Cardiac muscle cell (in vitro differentiated cells and primary cell): ENCODE measurements around the gene KCNK4. TPM values are rescaled to one million over a fixed set of nuclear protein-coding genes. Genes with fewer than 3 reads are reported as not detected.
A peak's percentile ranks its signal among the peaks of the same experiment; 100 is the strongest.

ENCODE experiments used
- DNase-seq, 2 donors: peaks; one replicate each; pipeline versions ENCODE4 v3.0.0 to v3.0.0-alpha.2; 2010 to 2017; ENCODE audit warnings: low read depth in 1 of 2, low spot score in 1 of 2
- H3K27ac ChIP-seq: fragments of 200-600 bp; sonication (generic); 2 replicates; pipeline ENCODE4 v1.5.1; 2016
- H3K27me3 ChIP-seq: fragments of 200-600 bp; sonication (generic); 2 replicates; pipeline ENCODE4 v1.6.0; 2016; ENCODE audit warnings: control low read depth
- H3K36me3 ChIP-seq: fragments of 200-600 bp; sonication (generic); 2 replicates; pipeline ENCODE4 v1.5.1; 2016; ENCODE audit warnings: control low read depth
- H3K4me1 ChIP-seq: fragments of 200-600 bp; sonication (generic); 2 replicates; pipeline ENCODE4 v1.8.1; 2017; ENCODE audit warnings: low read depth, mild to moderate bottlenecking, mixed run types
- H3K4me3 ChIP-seq: fragments of 200-600 bp; sonication (generic); 2 replicates; pipeline ENCODE4 v1.5.1; 2016; ENCODE audit warnings: mild to moderate bottlenecking
- H3K9me3 ChIP-seq: fragments of 200-600 bp; sonication (generic); 2 replicates; pipeline ENCODE4 v1.5.1; 2017; ENCODE audit warnings: low read depth, mild to moderate bottlenecking, control low read depth
- polyA plus RNA-seq: library from polyadenylated mRNA; unstranded; fragments of >200 nt; fragmentation: Nextera tagmentation; extraction: Ambion mirVana; gene quantifications from 2 replicates; pipeline ENCODE4 v1.2.1, GENCODE V29; 2016
- total RNA-seq: library from RNA; depleted of rRNA; stranded (reverse); fragments of >200 nt; gene quantifications from 2 replicates; pipeline ENCODE4 v1.2.3, GENCODE V29; 2016
- TF ChIP-seq, protein P1 (sequence below): IDR thresholded peaks from 2 replicates; pipeline ENCODE4 v1.5.1; 2012; ENCODE audit warnings: low read depth, mild to moderate bottlenecking, low read length

The KCNK4 gene
- total and polyA plus RNA-seq, 2 experiments from 2014 or later: not detected

DNA sequence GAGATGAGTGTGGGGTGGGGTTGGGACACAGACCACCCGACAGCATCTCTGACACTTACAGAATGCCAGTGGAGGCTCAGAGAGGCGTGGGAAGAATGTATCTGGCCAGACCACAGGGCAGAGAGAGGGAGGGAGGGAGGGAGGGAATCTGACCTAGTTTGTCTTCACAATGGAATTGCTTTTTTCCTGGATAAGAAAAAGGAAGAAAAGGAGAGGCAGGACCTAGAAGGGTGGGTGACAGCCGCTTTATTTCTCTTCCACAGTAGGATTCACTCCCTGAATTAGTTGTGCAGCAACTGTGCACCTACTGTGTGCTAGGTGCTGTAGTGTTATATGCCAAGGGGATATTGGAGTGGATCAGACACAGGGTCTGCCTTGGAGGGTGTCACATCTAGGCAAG lies 3.7 kb downstream of the KCNK4 start:
- TF ChIP-seq, protein P1, sequence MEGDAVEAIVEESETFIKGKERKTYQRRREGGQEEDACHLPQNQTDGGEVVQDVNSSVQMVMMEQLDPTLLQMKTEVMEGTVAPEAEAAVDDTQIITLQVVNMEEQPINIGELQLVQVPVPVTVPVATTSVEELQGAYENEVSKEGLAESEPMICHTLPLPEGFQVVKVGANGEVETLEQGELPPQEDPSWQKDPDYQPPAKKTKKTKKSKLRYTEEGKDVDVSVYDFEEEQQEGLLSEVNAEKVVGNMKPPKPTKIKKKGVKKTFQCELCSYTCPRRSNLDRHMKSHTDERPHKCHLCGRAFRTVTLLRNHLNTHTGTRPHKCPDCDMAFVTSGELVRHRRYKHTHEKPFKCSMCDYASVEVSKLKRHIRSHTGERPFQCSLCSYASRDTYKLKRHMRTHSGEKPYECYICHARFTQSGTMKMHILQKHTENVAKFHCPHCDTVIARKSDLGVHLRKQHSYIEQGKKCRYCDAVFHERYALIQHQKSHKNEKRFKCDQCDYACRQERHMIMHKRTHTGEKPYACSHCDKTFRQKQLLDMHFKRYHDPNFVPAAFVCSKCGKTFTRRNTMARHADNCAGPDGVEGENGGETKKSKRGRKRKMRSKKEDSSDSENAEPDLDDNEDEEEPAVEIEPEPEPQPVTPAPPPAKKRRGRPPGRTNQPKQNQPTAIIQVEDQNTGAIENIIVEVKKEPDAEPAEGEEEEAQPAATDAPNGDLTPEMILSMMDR: no peak
- H3K27ac ChIP-seq: no peak overlapping the region
- H3K4me3 ChIP-seq: no peak overlapping the region
- H3K4me1 ChIP-seq: no peaks in the 10 kb centered on the region
- peaks cover 100% of the 10 kb centered on the region for H3K27me3 ChIP-seq
- no peaks in the 10 kb centered on the region for H3K36me3 ChIP-seq
- DNase-seq: peak in 1 of 2 donors; percentile 52
- no peaks in the 10 kb centered on the region for H3K9me3 ChIP-seq

DNA sequence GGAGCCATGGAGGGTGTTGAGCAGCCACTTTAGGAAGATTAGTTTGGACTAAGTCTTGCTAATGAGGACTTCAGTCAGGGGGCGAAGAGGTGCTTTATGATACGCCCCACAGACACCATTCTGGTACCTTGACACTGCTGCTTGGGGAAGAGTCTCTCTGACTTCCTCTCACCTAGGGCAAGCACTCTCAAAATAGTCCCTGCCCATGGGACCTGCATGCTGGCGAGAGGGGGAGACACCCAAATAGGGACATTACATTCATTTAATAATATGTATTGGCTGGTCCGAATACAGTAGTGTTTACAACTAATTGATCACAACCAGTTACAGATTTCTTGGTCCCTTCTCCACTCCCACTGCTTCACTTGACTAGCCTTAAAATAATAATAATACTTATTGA lies 4.7 kb downstream of the KCNK4 start:
- Histone ChIP-seq H3K4me1 (no peaks in the 10 kb centered on the region), H3K4me3 (no peak overlapping the region), H3K36me3 (no peaks in the 10 kb centered on the region), H3K9me3 (no peaks in the 10 kb centered on the region), H3K27ac (no peak overlapping the region), H3K27me3 (peaks cover 100% of the 10 kb centered on the region)
- DNase-seq: no peak
- TF ChIP-seq, protein P1: no peak

DNA sequence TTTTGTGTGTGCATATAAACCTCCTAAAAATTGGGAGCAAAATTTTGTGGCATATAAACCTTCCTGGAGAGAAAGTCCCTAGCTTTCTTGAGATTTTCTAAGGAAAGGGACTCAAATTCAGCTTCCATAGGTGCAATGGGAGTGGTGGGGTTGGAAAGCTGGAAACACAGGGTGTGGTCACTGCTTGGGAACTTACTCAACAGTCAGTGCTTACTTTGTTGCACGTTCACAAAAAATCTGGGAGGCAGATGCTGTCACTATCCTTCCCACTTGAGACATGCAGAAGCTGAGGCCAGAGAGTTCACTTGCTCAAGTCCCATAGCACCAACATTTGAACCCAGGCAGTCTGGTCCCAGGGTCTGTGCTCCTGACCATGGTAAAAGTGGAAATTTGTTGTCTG lies 5.1 kb downstream of the KCNK4 start:
- no peaks in the 10 kb centered on the region for H3K4me1 ChIP-seq
- no peaks in the 10 kb centered on the region for H3K9me3 ChIP-seq
- H3K27me3 ChIP-seq: peaks cover 100% of the 10 kb centered on the region
- no peaks in the 10 kb centered on the region for H3K36me3 ChIP-seq
- no peak overlapping the region for H3K27ac ChIP-seq
- H3K4me3 ChIP-seq: no peak overlapping the region
- TF ChIP-seq, protein P1: no peak
- no peak for DNase-seq

DNA sequence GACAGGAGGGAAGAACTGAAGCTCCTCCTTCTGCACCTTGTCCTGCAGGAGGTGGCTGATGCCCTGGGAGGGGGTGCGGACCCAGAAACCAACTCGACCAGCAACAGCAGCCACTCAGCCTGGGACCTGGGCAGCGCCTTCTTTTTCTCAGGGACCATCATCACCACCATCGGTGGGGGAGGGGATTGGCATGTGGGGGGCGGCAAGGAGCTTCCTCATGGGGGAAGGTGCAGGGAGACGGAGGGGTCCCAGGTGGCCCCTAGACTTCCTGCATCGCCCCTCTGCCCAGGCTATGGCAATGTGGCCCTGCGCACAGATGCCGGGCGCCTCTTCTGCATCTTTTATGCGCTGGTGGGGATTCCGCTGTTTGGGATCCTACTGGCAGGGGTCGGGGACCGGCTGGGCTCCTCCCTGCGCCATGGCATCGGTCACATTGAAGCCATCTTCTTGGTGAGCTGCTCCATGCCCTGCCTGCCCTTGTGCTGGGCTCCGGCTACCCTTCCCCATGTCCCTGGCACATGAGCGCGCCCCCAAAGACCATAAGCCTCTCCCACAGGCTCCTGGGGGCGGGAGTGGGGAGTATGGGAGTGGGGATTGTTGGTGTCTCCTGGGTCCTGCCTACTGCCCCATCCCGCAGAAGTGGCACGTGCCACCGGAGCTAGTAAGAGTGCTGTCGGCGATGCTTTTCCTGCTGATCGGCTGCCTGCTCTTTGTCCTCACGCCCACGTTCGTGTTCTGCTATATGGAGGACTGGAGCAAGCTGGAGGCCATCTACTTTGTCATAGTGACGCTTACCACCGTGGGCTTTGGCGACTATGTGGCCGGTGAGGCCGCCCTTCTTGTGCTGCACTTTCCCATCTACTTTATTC lies 6.0 kb downstream of the KCNK4 start:
- Histone ChIP-seq H3K4me1 (no peaks in the 10 kb centered on the region), H3K36me3 (no peaks in the 10 kb centered on the region), H3K4me3 (no peak overlapping the region), H3K27ac (no peak overlapping the region), H3K9me3 (no peaks in the 10 kb centered on the region), H3K27me3 (peaks cover 100% of the 10 kb centered on the region)
- no peak for DNase-seq
- TF ChIP-seq, protein P1: no peak

DNA sequence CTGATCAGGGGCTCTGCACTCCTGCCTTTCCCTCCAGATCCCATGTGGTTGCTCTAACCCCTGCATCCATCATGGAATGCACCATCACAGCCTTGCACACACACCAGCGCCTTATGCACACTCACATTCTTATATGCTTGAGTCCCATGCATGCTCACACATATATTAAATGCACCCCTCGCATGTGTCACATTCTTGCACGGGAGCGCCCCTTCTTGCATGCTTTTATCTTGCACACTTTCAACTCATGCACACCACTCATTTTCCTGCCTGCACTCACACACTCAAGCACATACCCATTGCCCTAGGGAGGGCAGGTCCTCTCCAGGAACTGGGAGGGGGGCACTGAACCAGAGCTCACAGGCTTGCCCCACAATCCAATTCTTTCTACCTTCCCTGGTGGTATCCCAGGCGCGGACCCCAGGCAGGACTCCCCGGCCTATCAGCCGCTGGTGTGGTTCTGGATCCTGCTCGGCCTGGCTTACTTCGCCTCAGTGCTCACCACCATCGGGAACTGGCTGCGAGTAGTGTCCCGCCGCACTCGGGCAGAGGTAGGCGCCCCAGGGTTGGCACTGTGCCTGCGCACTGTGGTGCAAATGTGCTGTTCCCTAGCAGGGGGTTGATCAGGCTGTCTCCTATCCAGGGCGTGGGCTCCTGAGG lies 6.7 kb downstream of the KCNK4 start:
- no peak for DNase-seq
- no peaks in the 10 kb centered on the region for H3K9me3 ChIP-seq
- no peak overlapping the region for H3K4me3 ChIP-seq
- no peaks in the 10 kb centered on the region for H3K4me1 ChIP-seq
- H3K27me3 ChIP-seq: peaks cover 92% of the 10 kb centered on the region
- no peaks in the 10 kb centered on the region for H3K36me3 ChIP-seq
- TF ChIP-seq, protein P1: no peak
- no peak overlapping the region for H3K27ac ChIP-seq
